ENCODE data around the gene BUB1B. TPM values are rescaled to one million over a fixed set of nuclear protein-coding genes. Genes with fewer than 3 reads are reported as not detected.

Gene BUB1B
- total and polyA plus RNA-seq, 9 of the 15 experiments (the other 6 are each of a cell fraction or from before 2014, with no cell fraction given), result 28.7 to 113 (median 82.2) TPM

- TF ChIP-seq, protein P1, sequence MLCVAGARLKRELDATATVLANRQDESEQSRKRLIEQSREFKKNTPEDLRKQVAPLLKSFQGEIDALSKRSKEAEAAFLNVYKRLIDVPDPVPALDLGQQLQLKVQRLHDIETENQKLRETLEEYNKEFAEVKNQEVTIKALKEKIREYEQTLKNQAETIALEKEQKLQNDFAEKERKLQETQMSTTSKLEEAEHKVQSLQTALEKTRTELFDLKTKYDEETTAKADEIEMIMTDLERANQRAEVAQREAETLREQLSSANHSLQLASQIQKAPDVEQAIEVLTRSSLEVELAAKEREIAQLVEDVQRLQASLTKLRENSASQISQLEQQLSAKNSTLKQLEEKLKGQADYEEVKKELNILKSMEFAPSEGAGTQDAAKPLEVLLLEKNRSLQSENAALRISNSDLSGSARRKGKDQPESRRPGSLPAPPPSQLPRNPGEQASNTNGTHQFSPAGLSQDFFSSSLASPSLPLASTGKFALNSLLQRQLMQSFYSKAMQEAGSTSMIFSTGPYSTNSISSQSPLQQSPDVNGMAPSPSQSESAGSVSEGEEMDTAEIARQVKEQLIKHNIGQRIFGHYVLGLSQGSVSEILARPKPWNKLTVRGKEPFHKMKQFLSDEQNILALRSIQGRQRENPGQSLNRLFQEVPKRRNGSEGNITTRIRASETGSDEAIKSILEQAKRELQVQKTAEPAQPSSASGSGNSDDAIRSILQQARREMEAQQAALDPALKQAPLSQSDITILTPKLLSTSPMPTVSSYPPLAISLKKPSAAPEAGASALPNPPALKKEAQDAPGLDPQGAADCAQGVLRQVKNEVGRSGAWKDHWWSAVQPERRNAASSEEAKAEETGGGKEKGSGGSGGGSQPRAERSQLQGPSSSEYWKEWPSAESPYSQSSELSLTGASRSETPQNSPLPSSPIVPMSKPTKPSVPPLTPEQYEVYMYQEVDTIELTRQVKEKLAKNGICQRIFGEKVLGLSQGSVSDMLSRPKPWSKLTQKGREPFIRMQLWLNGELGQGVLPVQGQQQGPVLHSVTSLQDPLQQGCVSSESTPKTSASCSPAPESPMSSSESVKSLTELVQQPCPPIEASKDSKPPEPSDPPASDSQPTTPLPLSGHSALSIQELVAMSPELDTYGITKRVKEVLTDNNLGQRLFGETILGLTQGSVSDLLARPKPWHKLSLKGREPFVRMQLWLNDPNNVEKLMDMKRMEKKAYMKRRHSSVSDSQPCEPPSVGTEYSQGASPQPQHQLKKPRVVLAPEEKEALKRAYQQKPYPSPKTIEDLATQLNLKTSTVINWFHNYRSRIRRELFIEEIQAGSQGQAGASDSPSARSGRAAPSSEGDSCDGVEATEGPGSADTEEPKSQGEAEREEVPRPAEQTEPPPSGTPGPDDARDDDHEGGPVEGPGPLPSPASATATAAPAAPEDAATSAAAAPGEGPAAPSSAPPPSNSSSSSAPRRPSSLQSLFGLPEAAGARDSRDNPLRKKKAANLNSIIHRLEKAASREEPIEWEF (CRISPR knock-in tag; IDR thresholded peaks at IDR 0.05), result peak; percentile 31
- TF ChIP-seq PML (IDR thresholded peaks at IDR 0.05; ENCODE audit: low read length), result no peak
- peak in 1 of 2 experiments; percentile 75; a peak in 1 of 4 replicates for TF ChIP-seq MCM7 (IDR thresholded peaks at IDR 0.05)
- TF ChIP-seq, protein P2, sequence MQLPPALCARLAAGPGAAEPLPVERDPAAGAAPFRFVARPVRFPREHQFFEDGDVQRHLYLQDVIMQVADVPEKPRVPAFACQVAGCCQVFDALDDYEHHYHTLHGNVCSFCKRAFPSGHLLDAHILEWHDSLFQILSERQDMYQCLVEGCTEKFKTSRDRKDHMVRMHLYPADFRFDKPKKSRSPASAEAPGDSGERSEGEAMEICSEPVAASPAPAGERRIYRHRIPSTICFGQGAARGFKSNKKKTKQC (CRISPR knock-in tag; IDR thresholded peaks at IDR 0.05), result 0 out of 2 replicates have a peak, but pooled peaks have one; percentile 23
Observed at GRCh38 chr15:40130799-40131502, 29.9 kb upstream of the BUB1B start (continued).

Measured in K562 (cell line).